AG09319 (cell line): ENCODE measurements around the gene TRANK1.
A peak's percentile ranks its signal among the peaks of the same experiment; 100 is the strongest.

Experiments
- DNase-seq: peaks from one replicate; pipeline ENCODE4 v3.0.0-alpha.2; 2010; ENCODE audit warnings: low read depth; ENCODE audit errors: extremely low read depth
- TF ChIP-seq, protein P1 (sequence below): IDR thresholded peaks from 2 replicates; pipeline ENCODE4 v1.5.1; 2011; ENCODE audit warnings: low read depth, mild to moderate bottlenecking, inconsistent platforms, low read length, moderate library complexity

TRANK1 gene

DNA sequence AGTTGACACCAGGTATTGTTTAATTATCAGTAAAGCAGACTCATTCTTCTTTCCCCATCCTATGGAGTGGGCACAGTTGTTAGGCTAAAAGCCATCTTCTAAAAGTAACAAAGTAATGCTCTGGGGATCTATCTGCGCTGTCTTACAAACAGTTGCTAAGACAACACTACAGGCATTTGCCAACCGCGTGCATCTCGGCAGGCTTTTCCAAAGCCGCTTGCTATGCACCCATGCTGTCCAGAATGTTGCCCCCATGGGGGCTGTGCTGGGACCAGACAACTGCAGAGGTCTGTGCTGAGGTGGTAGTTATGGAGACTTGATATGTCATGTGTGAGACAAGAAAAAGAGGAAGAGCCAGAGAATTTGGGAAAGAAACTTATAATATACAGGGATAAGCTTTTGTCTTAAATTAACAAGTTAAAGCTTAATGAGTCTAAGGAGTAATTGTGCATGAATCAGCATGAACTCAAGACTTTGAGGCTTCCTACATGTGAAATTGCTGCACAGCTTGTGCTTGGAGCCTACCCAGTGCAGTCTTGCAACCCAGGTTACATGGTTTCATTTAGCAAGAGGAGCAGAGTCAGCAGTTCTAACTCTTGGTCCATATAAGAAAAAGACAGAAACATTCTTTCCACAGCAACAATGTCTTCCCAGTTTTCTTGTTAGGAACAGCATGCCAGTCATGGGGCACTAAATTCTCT is 141.6 kb downstream of the TRANK1 start:
- no peak for DNase-seq

DNA sequence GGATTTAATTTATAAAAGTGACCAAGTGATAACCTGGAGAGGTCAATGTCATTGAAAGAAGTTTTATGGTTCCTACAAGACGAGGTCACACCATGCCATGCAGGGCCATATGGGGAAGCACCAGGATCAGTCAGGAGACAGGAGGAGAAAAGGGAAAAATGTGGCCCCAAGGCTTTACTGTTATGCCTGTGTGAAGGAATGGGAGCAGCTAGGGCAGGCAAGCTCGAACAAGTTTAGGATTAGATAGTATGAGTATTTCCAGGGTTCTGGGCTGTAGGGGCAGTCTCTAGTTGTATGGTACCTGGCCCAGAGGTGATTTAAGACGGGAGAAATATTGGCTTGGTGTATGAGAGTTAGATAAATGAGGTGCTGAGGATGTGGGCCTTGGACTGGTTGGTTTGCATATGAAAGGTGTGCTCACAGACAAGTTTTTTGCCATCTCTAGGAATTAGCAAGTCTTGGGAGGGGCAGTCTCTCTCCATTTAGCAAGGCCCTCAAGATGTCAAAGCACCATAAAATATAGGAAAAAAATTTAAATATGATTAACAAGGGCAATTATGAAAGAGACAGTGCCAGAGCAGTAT is 144.2 kb downstream of the TRANK1 start:
- TF ChIP-seq, protein P1, sequence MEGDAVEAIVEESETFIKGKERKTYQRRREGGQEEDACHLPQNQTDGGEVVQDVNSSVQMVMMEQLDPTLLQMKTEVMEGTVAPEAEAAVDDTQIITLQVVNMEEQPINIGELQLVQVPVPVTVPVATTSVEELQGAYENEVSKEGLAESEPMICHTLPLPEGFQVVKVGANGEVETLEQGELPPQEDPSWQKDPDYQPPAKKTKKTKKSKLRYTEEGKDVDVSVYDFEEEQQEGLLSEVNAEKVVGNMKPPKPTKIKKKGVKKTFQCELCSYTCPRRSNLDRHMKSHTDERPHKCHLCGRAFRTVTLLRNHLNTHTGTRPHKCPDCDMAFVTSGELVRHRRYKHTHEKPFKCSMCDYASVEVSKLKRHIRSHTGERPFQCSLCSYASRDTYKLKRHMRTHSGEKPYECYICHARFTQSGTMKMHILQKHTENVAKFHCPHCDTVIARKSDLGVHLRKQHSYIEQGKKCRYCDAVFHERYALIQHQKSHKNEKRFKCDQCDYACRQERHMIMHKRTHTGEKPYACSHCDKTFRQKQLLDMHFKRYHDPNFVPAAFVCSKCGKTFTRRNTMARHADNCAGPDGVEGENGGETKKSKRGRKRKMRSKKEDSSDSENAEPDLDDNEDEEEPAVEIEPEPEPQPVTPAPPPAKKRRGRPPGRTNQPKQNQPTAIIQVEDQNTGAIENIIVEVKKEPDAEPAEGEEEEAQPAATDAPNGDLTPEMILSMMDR = no peak

More for the DNA sequence above, 141.6 kb downstream of the TRANK1 start:
- TF ChIP-seq, protein P1 = no peak

DNA sequence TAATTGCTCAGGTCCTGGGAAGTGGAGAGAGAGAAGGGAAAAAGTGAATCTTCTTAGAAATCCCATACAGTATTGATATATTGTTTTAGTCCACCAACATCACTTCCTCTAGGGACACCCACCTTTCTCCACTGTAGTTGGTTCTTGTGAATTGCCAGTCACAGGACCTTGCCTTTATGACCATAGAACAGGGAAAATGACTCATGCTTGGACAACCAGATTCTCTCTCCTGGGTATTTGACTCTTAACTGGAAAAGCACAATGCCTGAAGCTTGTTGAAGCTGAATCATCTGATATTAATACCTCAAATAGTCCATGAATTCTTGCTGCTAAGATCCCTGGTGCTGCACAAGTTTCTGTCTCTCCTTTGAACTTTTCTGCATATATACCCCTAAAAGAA is 148.0 kb downstream of the TRANK1 start:
- TF ChIP-seq, protein P1 = no peak
- DNase-seq = no peak

More for the DNA sequence above, 144.2 kb downstream of the TRANK1 start:
- no peak for DNase-seq

DNA sequence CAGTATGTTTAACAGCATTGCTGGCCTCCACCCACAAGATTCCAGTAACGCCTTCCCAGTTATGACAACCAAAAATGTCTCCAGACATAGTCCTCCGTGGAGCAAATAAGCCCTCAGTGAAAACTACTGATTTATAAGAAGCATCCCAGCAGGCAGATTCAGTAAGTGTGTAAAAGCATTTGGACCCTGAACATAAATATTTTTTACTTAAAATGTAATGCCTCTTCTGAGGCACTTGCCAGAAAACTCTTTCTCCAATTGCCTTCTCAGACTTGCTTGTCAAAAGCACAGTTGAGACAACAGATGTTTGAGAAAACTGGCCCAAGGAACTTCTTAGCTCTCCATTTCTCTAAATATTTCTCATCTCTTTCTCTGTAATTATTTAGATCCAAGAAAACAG is 148.7 kb downstream of the TRANK1 start:
- TF ChIP-seq, protein P1 = no peak
- no peak for DNase-seq

DNA sequence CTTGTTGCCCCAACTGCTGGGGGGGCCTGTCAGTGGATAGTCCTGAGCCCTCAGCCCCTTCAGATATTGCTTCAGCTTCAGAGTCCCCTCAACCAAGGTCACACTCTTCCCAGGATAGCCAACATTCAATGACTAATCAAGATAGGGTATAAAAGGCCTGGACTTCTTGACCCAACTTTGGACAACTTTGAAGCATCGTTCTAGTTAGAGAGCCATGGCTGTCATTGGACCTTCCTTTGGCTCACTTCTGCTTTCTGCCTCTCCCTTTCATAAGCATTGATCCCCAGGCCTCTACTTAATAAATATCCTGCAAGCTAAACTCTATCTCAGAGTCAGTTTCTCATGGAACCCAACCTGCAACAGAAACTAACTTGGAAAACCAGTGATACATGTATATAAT is 149.2 kb downstream of the TRANK1 start:
- DNase-seq = no peak
- TF ChIP-seq, protein P1 = no peak

DNA sequence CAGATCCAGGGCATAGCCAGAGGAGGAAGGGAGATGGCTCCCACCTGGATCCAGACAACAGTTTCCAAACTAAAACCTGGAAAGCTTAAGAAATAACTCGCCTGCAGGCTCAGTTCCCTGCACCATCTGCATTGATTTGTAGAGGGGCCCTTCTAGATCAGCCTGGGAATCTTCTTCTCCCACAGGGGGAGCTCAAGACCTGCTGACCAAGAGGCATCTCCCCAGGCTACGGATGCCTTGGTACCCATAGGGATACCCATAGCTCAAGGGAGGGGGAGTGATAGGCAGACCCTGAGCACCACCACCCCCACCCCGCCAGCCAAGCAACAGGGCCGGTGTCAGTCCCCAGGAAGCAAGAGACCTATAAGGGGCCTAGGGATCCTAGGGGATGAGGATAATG is 152.5 kb downstream of the TRANK1 start:
- DNase-seq = no peak
- TF ChIP-seq, protein P1 = peak; percentile 38

DNA sequence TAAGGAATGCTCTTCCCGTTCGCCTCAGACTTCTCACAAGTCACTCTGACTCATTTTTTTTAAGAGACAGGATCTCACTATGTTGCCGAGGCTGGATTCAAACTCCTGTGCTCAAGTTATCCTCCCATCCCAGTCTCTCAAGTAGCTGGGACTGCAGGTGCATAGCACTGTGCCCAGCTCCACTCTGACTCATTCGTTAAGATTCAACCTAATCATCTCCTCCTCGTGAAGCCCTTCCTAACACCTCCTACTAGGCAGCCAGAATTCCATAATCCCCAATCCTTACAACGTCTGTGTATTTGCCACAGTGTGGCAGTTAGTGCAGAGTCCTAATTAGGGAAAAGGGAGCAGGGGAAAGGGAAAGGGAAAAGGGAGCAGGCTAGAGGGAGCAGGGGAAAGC is 154.1 kb downstream of the TRANK1 start:
- DNase-seq = no peak
- TF ChIP-seq, protein P1 = no peak
